PFSK-1 (cell line): ENCODE data around the gene KCNH4.

Source experiments
- POLR2AphosphoS5 ChIP-seq: IDR thresholded peaks from 2 replicates; pipeline ENCODE4 v1.6.1; 2012; ENCODE audit warnings: low read depth, mild to moderate bottlenecking, control low read depth, low read length, moderate library complexity
- SIN3A ChIP-seq: IDR thresholded peaks from 2 replicates; pipeline ENCODE4 v1.6.1; 2012; ENCODE audit warnings: mild to moderate bottlenecking, low read length, moderate library complexity, borderline replicate concordance; ENCODE audit not compliant: insufficient read depth
- TAF1 ChIP-seq: IDR thresholded peaks from 2 replicates; pipeline ENCODE4 v1.6.1; 2012; ENCODE audit warnings: low read length, control low read depth, borderline replicate concordance; ENCODE audit not compliant: insufficient read depth
- TF ChIP-seq, protein P1 (sequence below), 2 experiments: IDR thresholded peaks; 2 replicates each; pipeline versions ENCODE4 v1.6.1 to v1.8.0; 2011 to 2012; ENCODE audit warnings: low read depth in 2 of 2, low read length in 2 of 2, control low read depth in 1 of 2, inconsistent platforms in 1 of 2, mild to moderate bottlenecking in 1 of 2, moderate library complexity in 1 of 2; ENCODE audit not compliant: insufficient read depth in 1 of 2

DNA sequence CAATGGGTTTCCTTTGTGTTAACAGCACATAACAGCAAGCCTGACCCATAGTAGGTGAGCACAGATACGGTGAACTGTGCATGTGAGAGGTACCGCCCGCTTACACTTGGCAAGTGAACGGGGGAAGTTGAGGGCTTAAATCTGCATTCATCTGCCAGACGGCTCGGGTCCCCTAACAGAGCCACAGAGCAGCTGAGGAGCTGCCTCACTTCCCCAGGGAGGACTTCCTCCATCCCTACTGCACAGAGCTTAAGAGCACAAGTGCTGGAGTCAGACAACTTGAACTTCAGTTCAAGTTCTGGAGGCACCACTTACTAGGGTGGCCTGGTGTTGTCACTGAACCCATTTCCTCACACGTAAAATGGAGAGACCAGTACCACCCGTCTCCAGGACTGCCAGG is 39.6 kb downstream of the KCNH4 start:
- TF ChIP-seq TAF1 = no peak
- TF ChIP-seq POLR2AphosphoS5 = no peak
- no peak for TF ChIP-seq SIN3A
- TF ChIP-seq, protein P1, sequence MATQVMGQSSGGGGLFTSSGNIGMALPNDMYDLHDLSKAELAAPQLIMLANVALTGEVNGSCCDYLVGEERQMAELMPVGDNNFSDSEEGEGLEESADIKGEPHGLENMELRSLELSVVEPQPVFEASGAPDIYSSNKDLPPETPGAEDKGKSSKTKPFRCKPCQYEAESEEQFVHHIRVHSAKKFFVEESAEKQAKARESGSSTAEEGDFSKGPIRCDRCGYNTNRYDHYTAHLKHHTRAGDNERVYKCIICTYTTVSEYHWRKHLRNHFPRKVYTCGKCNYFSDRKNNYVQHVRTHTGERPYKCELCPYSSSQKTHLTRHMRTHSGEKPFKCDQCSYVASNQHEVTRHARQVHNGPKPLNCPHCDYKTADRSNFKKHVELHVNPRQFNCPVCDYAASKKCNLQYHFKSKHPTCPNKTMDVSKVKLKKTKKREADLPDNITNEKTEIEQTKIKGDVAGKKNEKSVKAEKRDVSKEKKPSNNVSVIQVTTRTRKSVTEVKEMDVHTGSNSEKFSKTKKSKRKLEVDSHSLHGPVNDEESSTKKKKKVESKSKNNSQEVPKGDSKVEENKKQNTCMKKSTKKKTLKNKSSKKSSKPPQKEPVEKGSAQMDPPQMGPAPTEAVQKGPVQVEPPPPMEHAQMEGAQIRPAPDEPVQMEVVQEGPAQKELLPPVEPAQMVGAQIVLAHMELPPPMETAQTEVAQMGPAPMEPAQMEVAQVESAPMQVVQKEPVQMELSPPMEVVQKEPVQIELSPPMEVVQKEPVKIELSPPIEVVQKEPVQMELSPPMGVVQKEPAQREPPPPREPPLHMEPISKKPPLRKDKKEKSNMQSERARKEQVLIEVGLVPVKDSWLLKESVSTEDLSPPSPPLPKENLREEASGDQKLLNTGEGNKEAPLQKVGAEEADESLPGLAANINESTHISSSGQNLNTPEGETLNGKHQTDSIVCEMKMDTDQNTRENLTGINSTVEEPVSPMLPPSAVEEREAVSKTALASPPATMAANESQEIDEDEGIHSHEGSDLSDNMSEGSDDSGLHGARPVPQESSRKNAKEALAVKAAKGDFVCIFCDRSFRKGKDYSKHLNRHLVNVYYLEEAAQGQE (IDR thresholded peaks at IDR 0.05; ENCODE audit: insufficient read depth in 1 of 2, low read depth in 2 of 2, low read length in 2 of 2) = no peak
